T-cell (primary cell): ENCODE measurements around the gene EEIG1. TPM values are rescaled to one million over a fixed set of nuclear protein-coding genes. Genes with fewer than 3 reads are reported as not detected.
A peak's percentile ranks its signal among the peaks of the same experiment; 100 is the strongest.

Source experiments
- ATAC-seq, 4 experiments: fragments of 200-7000 bp in 3 of 4; fragments of 150-1000 bp in 1 of 4; cut with Tn5 transposase; replicated peaks in 1 of 4; 1 replicate in 3 of 4; 2 replicates in 1 of 4; pipeline ENCODE4 v1.10.0; 2021; ENCODE audit warnings: moderate library complexity in 3 of 4, mild to moderate bottlenecking in 2 of 4, moderate number of reproducible peaks in 1 of 4
- CTCF ChIA-PET, 2 donors: fragments of 300-600 bp; sonication (Branson Sonifier 250); formaldehyde crosslinking; loops; one replicate each; lab custom pipeline; 2022; ENCODE audit warnings: antibody characterized with exemption in 2 of 2; lab: Charles Lee
- POLR2A ChIA-PET, 2 donors: fragments of 300-600 bp; sonication (Branson Sonifier 250); formaldehyde crosslinking; loops; one replicate each; lab custom pipeline; 2022; ENCODE audit warnings: antibody characterized with exemption in 2 of 2; lab: Charles Lee
- DNase-seq, 35 experiments: peaks; one replicate each; pipeline versions ENCODE4 v3.0.0 to v3.0.0-alpha.2; 2013 to 2023
- H3K27ac ChIP-seq: one replicate; pipeline ENCODE4 v1.5.1; 2013; ENCODE audit warnings: low read length
- H3K27me3 ChIP-seq, 2 experiments: replicated peaks in 1 of 2; 1 replicate in 1 of 2; 2 replicates in 1 of 2; pipeline versions ENCODE4 v1.6.1 to v1.7.0; 2013; ENCODE audit warnings: low read length in 1 of 2, mixed read lengths in 1 of 2; ENCODE audit not compliant: control insufficient read depth in 2 of 2, insufficient read depth in 2 of 2; ENCODE audit errors: extremely low read depth in 1 of 2
- H3K36me3 ChIP-seq, 2 donors: 1 replicate in 1 of 2; 2 replicates in 1 of 2; pipeline versions ENCODE4 v1.6.1 to v1.7.0; 2013; ENCODE audit warnings: low read length in 1 of 2; ENCODE audit not compliant: control insufficient read depth in 2 of 2, insufficient read depth in 1 of 2; ENCODE audit errors: extremely low read depth in 1 of 2
- H3K4me1 ChIP-seq, 2 experiments: 1 replicate in 1 of 2; 2 replicates in 1 of 2; pipeline versions ENCODE4 v1.6.1 to v1.7.0; 2013; ENCODE audit warnings: low read length in 2 of 2, mixed read lengths in 1 of 2; ENCODE audit not compliant: insufficient read depth in 2 of 2, control insufficient read depth in 1 of 2; ENCODE audit errors: extremely low read depth in 1 of 2
- H3K4me3 ChIP-seq, 2 donors: 1 replicate in 1 of 2; 2 replicates in 1 of 2; pipeline versions ENCODE4 v1.5.1 to v1.7.0; 2013; ENCODE audit warnings: mild to moderate bottlenecking in 2 of 2, low read length in 1 of 2, moderate library complexity in 1 of 2; ENCODE audit not compliant: control insufficient read depth in 1 of 2; ENCODE audit errors: extremely low read depth in 1 of 2
- H3K9me3 ChIP-seq: 2 replicates; pipeline ENCODE4 v1.7.0; 2013
- H3K27ac Mint-ChIP-seq, 2 donors: one replicate each; pipeline ENCODE4 v1.8.0; 2020 to 2021; ENCODE audit warnings: mild to moderate bottlenecking in 2 of 2, mixed read lengths in 2 of 2
- H3K27me3 Mint-ChIP-seq, 2 donors: one replicate each; pipeline ENCODE4 v1.8.0; 2021 to 2022; ENCODE audit warnings: mixed read lengths in 2 of 2
- H3K36me3 Mint-ChIP-seq: one replicate; pipeline ENCODE4 v1.8.0; 2021; ENCODE audit warnings: mixed read lengths
- H3K4me1 Mint-ChIP-seq, 3 donors: one replicate each; pipeline ENCODE4 v1.8.0; 2020 to 2022; ENCODE audit warnings: mixed read lengths in 3 of 3, mild to moderate bottlenecking in 1 of 3
- H3K4me3 Mint-ChIP-seq, 3 donors: one replicate each; pipeline ENCODE4 v1.8.0; 2020 to 2022; ENCODE audit warnings: mild to moderate bottlenecking in 3 of 3, mixed read lengths in 3 of 3, moderate library complexity in 3 of 3
- H3K9me3 Mint-ChIP-seq, 3 donors: one replicate each; pipeline ENCODE4 v1.8.0; 2020 to 2022; ENCODE audit warnings: mixed read lengths in 3 of 3
- WGBS: methylation state at CpG from one replicate; pipeline ENCODE4 v1.1.5; 2013; ENCODE audit warnings: missing lambda C conversion rate; ENCODE audit not compliant: insufficient coverage; 5-methylcytosine and 5-hydroxymethylcytosine counted together
- total RNA-seq, 35 experiments: library from RNA in 6 of 35; stranded (reverse) in 6 of 35; fragments of 120-200 nt in 1 of 35; gene quantifications; one replicate each; pipeline versions ENCODE4 v1.2.1 to v1.2.4 and lab custom pipeline; 2013 to 2026

EEIG1 gene
- total RNA-seq, 5 donors from 2014 or later (not counting 1 experiment from before 2014, with no cell fraction given), result 351 to 746 (median 698) TPM

DNA sequence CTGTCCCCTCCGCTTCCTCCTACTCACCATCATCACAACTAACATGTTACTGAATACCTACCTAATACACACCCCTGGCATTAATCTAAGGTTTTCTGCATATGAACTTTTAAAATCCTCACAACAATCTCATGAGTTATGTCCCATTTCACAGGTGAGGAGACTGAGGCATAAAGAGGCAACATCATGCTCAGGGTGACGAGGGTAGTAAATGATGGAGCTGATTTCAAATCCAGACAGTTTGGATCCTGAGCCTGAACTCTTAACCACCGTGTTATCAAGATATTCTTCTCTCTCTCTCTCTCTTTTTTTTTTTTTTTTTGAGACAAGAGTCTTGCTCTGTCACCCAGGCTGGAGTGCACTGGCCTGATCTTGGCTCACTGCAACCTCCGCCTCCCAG lies 12.9 kb upstream of the EEIG1 start:
- Mint-ChIP-seq H3K4me1 (peaks cover 25 to 27% (median 27%) of the 10 kb centered on the region in 3 donors), H3K4me3 (no peak overlapping the region), H3K27ac (peak overlapping the region in 1 of 2 donors; percentile 58), H3K27me3 (no peaks in the 10 kb centered on the region), H3K36me3 (no peaks in the 10 kb centered on the region), H3K9me3 (no peaks in the 10 kb centered on the region)
- no peaks in the 10 kb centered on the region for H3K36me3 ChIP-seq
- DNase-seq (no peak), ATAC-seq (no peak)
- H3K9me3 ChIP-seq, result no peaks in the 10 kb centered on the region
- H3K27ac ChIP-seq, result no peak overlapping the region
- ChIA-PET POLR2A (interaction anchor here in 1 of 2 donors (0.6 kb wide), 1 partner anchor 63 kb away, joined by 5 read pairs; no protein-coding TSS in a partner anchor), CTCF (interaction anchor here in 1 of 2 donors (0.6 kb wide), 1 partner anchor 25 kb away, joined by 3 read pairs; no protein-coding TSS in a partner anchor)
- 100% methylated on average over 1 of the region's 4 CpGs for WGBS
- peaks cover 5 to 10% of the 10 kb centered on the region in 2 experiments for H3K4me1 ChIP-seq
- no peak overlapping the region for H3K4me3 ChIP-seq
- no peaks in the 10 kb centered on the region for H3K27me3 ChIP-seq

DNA sequence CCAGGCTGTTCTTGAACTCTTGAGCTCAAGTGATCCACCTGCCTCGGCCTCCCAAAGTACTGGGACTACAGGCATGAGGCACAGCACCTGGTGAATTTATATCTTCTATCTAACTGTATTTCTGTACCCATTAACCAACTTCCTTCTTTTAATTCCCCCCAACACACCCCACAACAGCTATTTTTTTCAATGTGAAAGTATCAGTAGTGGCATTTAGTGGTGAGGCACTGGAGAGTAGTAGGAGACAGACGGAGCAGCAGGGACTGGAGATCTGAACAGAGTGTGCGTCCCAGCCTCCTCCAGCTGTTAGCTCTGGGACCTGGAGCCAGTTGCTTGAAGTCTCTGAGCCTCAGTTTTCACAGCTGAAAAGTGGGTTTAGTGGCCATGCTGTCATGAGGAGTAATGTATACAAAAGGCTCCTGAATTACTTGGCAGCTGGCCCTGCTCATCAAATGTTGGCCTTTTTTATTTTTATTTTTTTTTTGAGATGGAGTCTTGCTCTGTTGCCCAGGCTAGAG lies 11.0 kb upstream of the EEIG1 start:
- peak overlapping the region in 1 of 2 donors; percentile 16 for H3K27ac Mint-ChIP-seq
- DNase-seq (no peak), ATAC-seq (no peak)
- Histone ChIP-seq H3K27me3 (no peaks in the 10 kb centered on the region), H3K4me3 (no peak overlapping the region), H3K36me3 (no peaks in the 10 kb centered on the region), H3K9me3 (no peaks in the 10 kb centered on the region), H3K4me1 (peaks cover 5 to 10% of the 10 kb centered on the region in 2 experiments), H3K27ac (no peak overlapping the region)
- 80% methylated on average over 1 of the region's 3 CpGs for WGBS
- no peaks in the 10 kb centered on the region for H3K36me3 Mint-ChIP-seq
- H3K4me1 Mint-ChIP-seq, result peaks cover 30 to 31% (median 31%) of the 10 kb centered on the region in 3 donors
- CTCF ChIA-PET, result interaction anchor here in 1 of 2 donors (0.7 to 1.1 kb wide), 2 partner anchors 10 to 257 kb away, joined by 3 read pairs; partner anchors contain the start of gene TOR2A
- H3K4me3 Mint-ChIP-seq, result peak overlapping the region in 1 of 3 donors; percentile 52
- no peaks in the 10 kb centered on the region for H3K9me3 Mint-ChIP-seq
- POLR2A ChIA-PET, result no interaction called here
- H3K27me3 Mint-ChIP-seq, result no peaks in the 10 kb centered on the region

DNA sequence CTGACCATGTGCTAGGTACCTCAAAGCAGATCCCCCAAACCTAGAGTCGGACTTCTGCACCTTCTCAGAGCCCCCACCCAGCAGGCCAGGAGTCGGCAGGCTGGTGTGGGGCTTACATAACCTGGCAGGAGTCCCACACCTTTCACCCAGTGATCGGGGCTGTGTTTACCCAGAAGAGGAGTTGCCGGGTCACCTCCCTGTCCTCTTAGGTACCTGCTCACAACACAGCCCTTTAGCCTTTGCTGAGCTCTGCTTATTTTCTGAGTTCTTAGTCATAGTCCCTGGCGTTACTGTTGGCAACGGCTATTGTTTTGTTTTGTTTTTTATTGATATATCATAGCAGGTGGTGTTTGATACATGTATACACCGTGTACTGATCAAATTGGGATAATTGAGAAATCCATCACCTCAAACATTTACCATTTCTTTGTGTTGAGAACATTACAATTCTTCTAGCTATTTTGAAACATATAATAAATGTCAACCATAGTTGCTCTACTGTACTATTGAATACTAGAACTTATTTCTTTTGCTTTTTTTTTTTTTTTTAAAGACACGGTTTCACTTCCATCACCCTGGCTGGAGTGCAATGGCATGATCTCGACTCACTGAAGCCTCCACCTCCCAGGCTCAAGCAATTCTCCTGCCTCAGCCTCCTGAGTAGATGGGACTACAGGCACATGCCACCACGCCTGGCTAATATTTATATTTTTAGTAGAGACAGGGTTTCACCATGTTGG lies 10.4 kb upstream of the EEIG1 start:
- H3K36me3 Mint-ChIP-seq, result no peaks in the 10 kb centered on the region
- Histone ChIP-seq H3K4me3 (no peak overlapping the region), H3K9me3 (no peaks in the 10 kb centered on the region), H3K27ac (no peak overlapping the region), H3K4me1 (peaks cover 5 to 10% of the 10 kb centered on the region in 2 experiments), H3K27me3 (no peaks in the 10 kb centered on the region), H3K36me3 (no peaks in the 10 kb centered on the region)
- H3K27me3 Mint-ChIP-seq, result no peaks in the 10 kb centered on the region
- peaks cover 30 to 34% (median 31%) of the 10 kb centered on the region in 3 donors for H3K4me1 Mint-ChIP-seq
- H3K9me3 Mint-ChIP-seq, result no peaks in the 10 kb centered on the region
- peak overlapping the region; percentile 16 to 76 for H3K27ac Mint-ChIP-seq
- H3K4me3 Mint-ChIP-seq, result peak overlapping the region in 1 of 3 donors; percentile 52
- ATAC-seq (peak in 3 of 4 experiments; percentile 20 to 58 (median 46)), DNase-seq (peak in 1 of 35 experiments; percentile 24)
- POLR2A ChIA-PET, result no interaction called here
- CTCF ChIA-PET, result interaction anchor here in 1 of 2 donors (0.7 to 1.1 kb wide), 2 partner anchors 10 to 256 kb away, joined by 3 read pairs; partner anchors contain the start of gene TOR2A
- WGBS, result 78% methylated on average over 4 of the region's 10 CpGs

DNA sequence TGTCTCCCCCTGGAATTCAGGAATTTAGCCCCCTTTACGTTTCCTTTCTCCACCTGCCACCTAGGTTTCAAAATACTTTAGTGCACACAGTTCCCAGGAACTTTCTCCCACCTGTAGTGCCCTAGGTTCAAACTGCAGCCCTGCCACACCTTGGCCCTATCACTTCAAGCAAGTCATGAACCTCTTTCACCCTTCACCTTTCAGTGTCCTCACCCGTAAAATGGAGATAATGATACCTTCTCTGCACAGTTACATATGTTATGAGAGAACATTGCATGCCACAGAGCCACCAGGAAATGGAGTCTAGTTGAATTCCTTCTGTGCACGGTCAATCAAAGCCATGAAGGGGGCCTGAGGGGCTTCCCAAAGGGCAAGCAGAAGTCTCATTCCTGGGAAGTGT lies 9.8 kb upstream of the EEIG1 start:
- POLR2A ChIA-PET, result no interaction called here
- H3K27ac Mint-ChIP-seq, result peak overlapping the region in 1 of 2 donors; percentile 76
- no peak for DNase-seq
- no peaks in the 10 kb centered on the region for H3K36me3 ChIP-seq
- no peaks in the 10 kb centered on the region for H3K9me3 Mint-ChIP-seq
- H3K36me3 Mint-ChIP-seq, result no peaks in the 10 kb centered on the region
- no peaks in the 10 kb centered on the region for H3K27me3 ChIP-seq
- H3K27me3 Mint-ChIP-seq, result no peaks in the 10 kb centered on the region
- peaks cover 5 to 10% of the 10 kb centered on the region in 2 experiments for H3K4me1 ChIP-seq
- H3K4me3 Mint-ChIP-seq, result peak overlapping the region in 1 of 3 donors; percentile 52
- peaks cover 30 to 33% (median 31%) of the 10 kb centered on the region in 3 donors for H3K4me1 Mint-ChIP-seq
- peak in 1 of 4 experiments; percentile 17 for ATAC-seq
- WGBS, result 75% methylated on average over 2 of the region's 3 CpGs
- H3K27ac ChIP-seq, result no peak overlapping the region
- no peaks in the 10 kb centered on the region for H3K9me3 ChIP-seq
- CTCF ChIA-PET, result no interaction called here
- H3K4me3 ChIP-seq, result no peak overlapping the region

DNA sequence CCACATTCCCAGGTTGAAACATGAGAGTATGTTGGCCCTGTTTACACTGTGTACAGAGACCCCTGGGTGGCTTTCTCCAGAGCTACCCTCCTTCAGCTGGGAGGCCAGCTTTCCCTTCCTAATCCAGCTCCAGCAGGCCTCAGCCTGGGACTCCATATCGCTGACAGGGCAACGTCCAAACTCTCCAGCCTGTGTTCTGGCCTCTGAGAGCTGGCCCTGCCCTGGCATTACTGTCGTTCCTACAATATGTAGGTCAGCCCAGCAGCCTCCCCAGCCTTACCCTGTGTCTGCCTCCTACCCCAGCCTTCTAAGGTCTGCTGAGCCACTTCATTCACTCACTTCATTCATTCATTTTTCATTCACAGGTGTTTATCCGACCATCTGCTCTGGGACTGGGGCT lies 8.3 kb upstream of the EEIG1 start:
- H3K27me3 Mint-ChIP-seq, result no peaks in the 10 kb centered on the region
- Histone ChIP-seq H3K36me3 (no peaks in the 10 kb centered on the region), H3K27ac (no peak overlapping the region), H3K27me3 (no peaks in the 10 kb centered on the region), H3K4me1 (peaks cover 5 to 19% of the 10 kb centered on the region in 2 experiments), H3K9me3 (no peaks in the 10 kb centered on the region), H3K4me3 (no peak overlapping the region)
- H3K4me3 Mint-ChIP-seq, result no peak overlapping the region
- CTCF ChIA-PET, result no interaction called here
- no peak for DNase-seq
- no peaks in the 10 kb centered on the region for H3K9me3 Mint-ChIP-seq
- no peaks in the 10 kb centered on the region for H3K36me3 Mint-ChIP-seq
- H3K27ac Mint-ChIP-seq, result no peak overlapping the region
- POLR2A ChIA-PET, result no interaction called here
- 100% methylated on average over 3 of the region's 4 CpGs for WGBS
- ATAC-seq, result no peak
- H3K4me1 Mint-ChIP-seq, result peaks cover 34 to 39% (median 39%) of the 10 kb centered on the region in 3 donors

DNA sequence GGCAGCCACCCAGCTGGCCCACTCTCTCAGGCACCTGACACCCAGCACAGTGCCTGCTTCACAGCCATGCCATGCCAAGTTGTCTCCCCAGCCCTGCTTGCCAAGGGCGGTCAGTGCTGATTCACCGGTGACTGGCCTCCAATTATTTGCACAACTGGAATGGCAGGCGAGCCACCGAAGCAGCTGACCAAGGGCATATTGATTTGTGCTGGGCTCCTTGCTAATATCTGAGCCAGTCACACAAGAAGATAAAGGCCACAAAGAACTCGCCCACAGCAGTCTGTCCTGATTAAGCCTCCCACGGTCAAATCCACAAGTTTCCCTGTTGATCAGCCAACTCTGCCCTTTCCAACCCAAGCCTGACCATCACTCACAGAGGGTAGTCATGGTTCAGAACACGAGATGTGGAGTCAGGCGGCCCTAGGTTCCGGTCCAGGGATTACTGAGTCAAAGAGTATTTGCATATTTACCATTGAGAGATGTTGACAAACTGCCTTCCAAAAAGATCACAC lies 6.4 kb upstream of the EEIG1 start:
- ChIA-PET CTCF (no interaction called here), POLR2A (no interaction called here)
- H3K4me3 ChIP-seq, result no peak overlapping the region
- Mint-ChIP-seq H3K27ac (no peak overlapping the region), H3K27me3 (no peaks in the 10 kb centered on the region), H3K36me3 (no peaks in the 10 kb centered on the region), H3K4me3 (no peak overlapping the region), H3K9me3 (no peaks in the 10 kb centered on the region), H3K4me1 (peaks cover 44 to 53% (median 53%) of the 10 kb centered on the region in 3 donors)
- no peaks in the 10 kb centered on the region for H3K36me3 ChIP-seq
- H3K9me3 ChIP-seq, result no peaks in the 10 kb centered on the region
- H3K27ac ChIP-seq, result no peak overlapping the region
- DNase-seq (no peak), ATAC-seq (no peak)
- WGBS, result 100% methylated on average over 4 of the region's 9 CpGs
- peaks cover 20 to 38% of the 10 kb centered on the region in 2 experiments for H3K4me1 ChIP-seq
- H3K27me3 ChIP-seq, result no peaks in the 10 kb centered on the region
